Heart left ventricle (tissue), 16 donors: ENCODE measurements around the gene PANX2. TPM values are rescaled to one million over a fixed set of nuclear protein-coding genes. Genes with fewer than 3 reads are reported as not detected.

Source experiments
- ATAC-seq, 4 donors: fragments of 200-7000 bp; cut with Tn5 transposase; one replicate each; pipeline ENCODE4 v1.9.1; 2020 to 2022; ENCODE audit warnings: moderate library complexity in 4 of 4, mild to moderate bottlenecking in 3 of 4, moderate number of reproducible peaks in 1 of 4
- DNase-seq, 5 donors: peaks; one replicate each; pipeline ENCODE4 v3.0.0-alpha.2; 2020
- H3K27ac ChIP-seq, 12 donors: fragments of 200-600 bp; sonication (generic) in 4 of 12; one replicate each; pipeline versions ENCODE4 v1.5.0 to v1.8.0; 2016 to 2022; ENCODE audit warnings: mild to moderate bottlenecking in 2 of 12
- H3K27me3 ChIP-seq, 9 donors: fragments of 200-600 bp; sonication (generic) in 2 of 9; one replicate each; pipeline versions ENCODE4 v1.5.1 to v1.8.0; 2016 to 2022; ENCODE audit warnings: mild to moderate bottlenecking in 3 of 9
- H3K36me3 ChIP-seq, 9 donors: fragments of 200-600 bp; sonication (generic) in 2 of 9; one replicate each; pipeline versions ENCODE4 v1.5.0 to v1.8.0; 2018 to 2022; ENCODE audit warnings: mild to moderate bottlenecking in 2 of 9
- H3K4me1 ChIP-seq, 12 donors: fragments of 200-600 bp; sonication (generic) in 4 of 12; one replicate each; pipeline versions ENCODE4 v1.5.0 to v1.8.0; 2016 to 2022; ENCODE audit warnings: mild to moderate bottlenecking in 3 of 12
- H3K4me3 ChIP-seq, 12 donors: fragments of 200-600 bp; sonication (generic) in 4 of 12; one replicate each; pipeline versions ENCODE4 v1.5.0 to v1.8.0; 2017 to 2022; ENCODE audit warnings: mild to moderate bottlenecking in 9 of 12, moderate library complexity in 4 of 12
- H3K9me3 ChIP-seq, 12 donors: fragments of 200-600 bp; sonication (generic) in 4 of 12; one replicate each; pipeline versions ENCODE4 v1.5.0 to v1.8.0; 2016 to 2022; ENCODE audit warnings: mild to moderate bottlenecking in 1 of 12
- CTCF ChIP-seq, 12 donors: fragments of 200-600 bp; sonication (generic) in 4 of 12; IDR thresholded peaks; one replicate each; pipeline versions ENCODE4 v1.5.0 to v1.8.0; 2018 to 2022; ENCODE audit warnings: antibody characterized with exemption in 12 of 12, mild to moderate bottlenecking in 5 of 12
- POLR2A ChIP-seq, 2 donors: fragments of 450-650 bp; IDR thresholded peaks; one replicate each; pipeline ENCODE4 v1.6.1; 2017; ENCODE audit warnings: antibody characterized with exemption in 2 of 2, mild to moderate bottlenecking in 2 of 2, moderate library complexity in 2 of 2
- WGBS, 4 donors: extraction: QIAGEN DNeasy Blood & Tissue Kit in 2 of 4; methylation state at CpG; one replicate each; pipeline versions ENCODE4 v1.1.5 to v1.1.7; 2013 to 2018; 5-methylcytosine and 5-hydroxymethylcytosine counted together
- intact Hi-C, 10 donors: fragments of 100-400 bp; cut with DNase I; formaldehyde crosslinking; loops; one replicate each; pipeline versions ENCODE4 v1.11.1 to v1.14.2; 2022
- polyA plus RNA-seq, 2 donors: library from polyadenylated mRNA; stranded (reverse); fragments of 200-250 nt; gene quantifications; one replicate each; pipeline ENCODE4 v1.2.3, GENCODE V29; 2013
- total RNA-seq, 9 donors: library from RNA; depleted of rRNA in 2 of 9; stranded (reverse); fragments of >200 nt in 2 of 9; fragmentation: NEBNext Ultra II Directional in 3 of 9; extraction: Animal tissue kit (Norgen Biotek cat#: 25700) in 3 of 9; gene quantifications; one replicate each; pipeline versions ENCODE4 v1.1.0 to v1.2.4, GENCODE V29; 2016 to 2023
- donor health status: ischemic (EF 13 %, LVEDD 7.1; RV severe dilation, severe dysfunction).
- donor health status: healthy with polysubstance abuse.
- donor health status: DM: no; HTN: yes; CAD: no.
- donor health status: DM: no; HTN: no; CAD: no.
- donor health status: ischemic (EF 25% LVEDD 6.9; RV normal size, moderate dysfunction).
- donor health status: ischemic (EF 25% LVEDD 5.7; RV mildly dilated, moderate dysfunction).
- donor health status: healthy.
- donor health status: DM: yes; HTN: yes; CAD: no.
- donor health status: ischemic (EF 35%, LVEDD 5.7; RV mildly dilated, moderate dysfunction).
- donor health status: nonischemic (EF 11% LVEDD 7.7; RV severe dilation, severe dysfunction).
- donor health status: DM: yes; HTN: yes; CAD: no.
- donor health status: PGD.
- donor health status: ischemic (EF 29% LVEDD 5.4; RV normal size, mild dysfunction).
- donor health status: nonischemic (EF 23%, LVEDD 6.1; RV moderate dilation, normal function).

Gene PANX2
- total and polyA plus RNA-seq, 11 donors, result 0.08 to 0.77 (median 0.33) TPM; not detected in 5

DNA sequence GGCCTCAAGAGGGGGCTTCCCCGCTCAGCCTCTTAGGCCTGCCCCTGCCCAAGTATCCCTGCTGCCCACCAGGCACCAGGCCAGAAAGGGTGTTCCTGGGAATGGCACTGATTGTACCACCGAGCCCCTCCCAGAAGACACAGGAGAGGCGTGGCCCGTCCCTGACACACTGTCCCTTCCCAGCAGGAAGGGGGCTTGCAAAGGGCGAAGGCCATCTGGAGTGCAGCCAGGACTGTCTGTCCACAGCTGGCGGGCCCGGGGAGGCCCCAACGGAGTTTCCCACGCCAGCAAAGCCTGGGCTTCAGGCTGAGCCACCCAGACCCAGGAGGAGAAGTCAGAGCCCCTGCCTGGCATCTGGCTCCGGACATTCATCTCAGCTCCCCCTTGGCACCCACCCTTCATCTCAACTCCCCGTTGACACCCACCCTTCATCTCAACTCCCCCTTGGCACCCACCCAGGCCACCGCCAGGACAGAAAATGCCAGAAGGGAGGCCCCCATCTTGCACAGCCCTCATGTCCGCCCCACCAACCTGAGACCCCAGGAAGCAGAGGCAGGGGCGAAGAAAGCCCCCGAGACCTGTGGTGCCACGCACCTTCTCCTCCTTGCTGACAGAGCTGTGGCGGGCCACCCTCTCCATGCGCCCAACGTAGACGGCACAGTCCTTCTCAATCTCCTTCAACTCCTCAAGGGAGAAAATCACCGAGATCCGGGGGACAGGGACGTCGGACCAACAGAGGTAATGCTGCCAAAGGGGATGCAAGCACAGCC lies 54.9 kb downstream of the PANX2 start:
- no peak for TF ChIP-seq CTCF (IDR thresholded peaks at IDR 0.05)
- DNase-seq (no peak), ATAC-seq (no peak)
- Histone ChIP-seq H3K4me1 (no peaks in the 10 kb centered on the region), H3K27me3 (no peaks in the 10 kb centered on the region), H3K27ac (no peak overlapping the region), H3K9me3 (no peaks in the 10 kb centered on the region), H3K4me3 (no peak overlapping the region), H3K36me3 (peaks cover 0 to 92% (median 80%) of the 10 kb centered on the region in 9 donors)
- intact Hi-C loops, result loop anchor here in 1 of 10 donors (10.0 kb wide), 1 partner anchor 239 kb away; no protein-coding TSS in a partner anchor
- WGBS, 4 donors, result 81 to 92% (median 85%) methylated on average over 17 to 24 of the region's 24 CpGs

DNA sequence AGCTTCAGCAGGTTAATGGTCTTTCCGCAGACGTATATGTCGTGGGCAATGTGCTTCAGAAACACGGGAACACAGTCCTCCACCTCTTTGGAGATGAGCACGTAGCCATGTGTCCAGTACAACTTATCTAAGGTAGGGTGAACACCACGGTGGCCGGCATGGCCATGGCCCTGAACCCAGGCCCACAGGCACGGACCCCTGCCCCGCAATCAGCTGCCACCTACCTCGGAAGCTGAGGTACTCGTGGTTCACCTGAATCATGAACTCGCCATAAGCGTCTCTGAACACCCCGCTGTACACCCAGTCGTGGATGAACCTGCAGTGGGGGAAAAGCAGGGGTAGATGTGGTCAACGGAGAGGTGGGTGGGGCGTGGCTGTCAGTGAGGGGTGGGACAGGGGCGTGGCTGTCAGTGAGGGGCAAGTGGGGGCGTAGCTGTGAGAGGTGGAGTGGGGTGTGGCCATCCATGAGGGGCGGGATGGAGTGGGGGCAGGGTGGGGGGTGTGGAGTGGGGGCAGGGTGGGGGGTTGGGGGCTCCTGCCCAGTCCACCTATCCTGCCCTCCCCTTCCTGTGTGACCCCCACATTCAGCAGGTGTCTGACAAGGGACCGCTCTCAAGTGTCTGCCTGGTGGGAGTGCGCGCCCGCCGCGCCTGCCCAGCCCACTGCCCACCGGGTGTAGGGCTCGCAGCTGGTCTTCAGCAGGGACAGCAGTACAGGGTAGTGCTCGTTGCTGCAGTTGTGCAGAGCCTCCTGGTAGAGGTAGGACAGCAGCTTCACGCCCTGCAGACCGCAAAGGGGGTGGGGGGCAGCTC lies 55.7 kb downstream of the PANX2 start:
- WGBS, 4 donors, result 93 to 96% (median 94%) methylated on average over 24 to 31 of the region's 31 CpGs
- H3K36me3 ChIP-seq, result peaks cover 0 to 87% (median 75%) of the 10 kb centered on the region in 9 donors
- no peaks in the 10 kb centered on the region for H3K4me1 ChIP-seq
- ATAC-seq (no peak), DNase-seq (no peak)
- H3K9me3 ChIP-seq, result no peaks in the 10 kb centered on the region
- intact Hi-C loops, result loop anchor here in 1 of 10 donors (10.0 kb wide), 1 partner anchor 239 kb away; no protein-coding TSS in a partner anchor
- H3K27me3 ChIP-seq, result no peaks in the 10 kb centered on the region
- H3K27ac ChIP-seq, result no peak overlapping the region
- TF ChIP-seq CTCF (IDR thresholded peaks at IDR 0.05), result no peak
- no peak for TF ChIP-seq POLR2A (IDR thresholded peaks at IDR 0.05)
- no peak overlapping the region for H3K4me3 ChIP-seq

GRCh38 chr22:50226875-50227165 lies 56.3 kb downstream of the PANX2 start:
- ATAC-seq, result no peak
- intact Hi-C loops, result loop anchor here in 1 of 10 donors (10.0 kb wide), 1 partner anchor 238 kb away; no protein-coding TSS in a partner anchor
- H3K4me1 ChIP-seq, result no peaks in the 10 kb centered on the region
- no peak overlapping the region for H3K4me3 ChIP-seq
- no peak overlapping the region for H3K27ac ChIP-seq
- peaks cover 0 to 82% (median 71%) of the 10 kb centered on the region in 9 donors for H3K36me3 ChIP-seq
- H3K27me3 ChIP-seq, result no peaks in the 10 kb centered on the region
- DNase-seq, result no peak
- no peak for TF ChIP-seq POLR2A (IDR thresholded peaks at IDR 0.05)
- no peak for TF ChIP-seq CTCF (IDR thresholded peaks at IDR 0.05)
- 87 to 94% (median 91%) methylated on average over 9 to 18 of the region's 18 CpGs for WGBS, 4 donors
- no peaks in the 10 kb centered on the region for H3K9me3 ChIP-seq

- Histone ChIP-seq H3K4me3 (no peak overlapping the region), H3K27me3 (no peaks in the 10 kb centered on the region), H3K4me1 (no peaks in the 10 kb centered on the region), H3K36me3 (peaks cover 0 to 82% (median 69%) of the 10 kb centered on the region in 9 donors), H3K27ac (no peak overlapping the region), H3K9me3 (no peaks in the 10 kb centered on the region)
- TF ChIP-seq CTCF (IDR thresholded peaks at IDR 0.05), result no peak
- TF ChIP-seq POLR2A (IDR thresholded peaks at IDR 0.05), result no peak
- DNase-seq (no peak), ATAC-seq (no peak)
- intact Hi-C loops, result loop anchor here in 1 of 10 donors (10.0 kb wide), 1 partner anchor 237 kb away; no protein-coding TSS in a partner anchor
- 93 to 98% (median 96%) methylated on average over 20 to 25 of the region's 25 CpGs for WGBS, 4 donors
Measured at GRCh38 chr22:50227579-50228215, 57.2 kb downstream of the PANX2 start.
